Measurements from ENCODE around the gene CACNB3. TPM values are rescaled to one million over a fixed set of nuclear protein-coding genes. Genes with fewer than 3 reads are reported as not detected.
"Not testable (repeated sequence)": the region's sequence is repeated elsewhere in the genome, so short reads cannot be mapped to it uniquely, and the experiment has no call there.

CACNB3 gene
- total RNA-seq, 2 donors from 2014 or later, result 11.8 to 23.8 TPM

DNA sequence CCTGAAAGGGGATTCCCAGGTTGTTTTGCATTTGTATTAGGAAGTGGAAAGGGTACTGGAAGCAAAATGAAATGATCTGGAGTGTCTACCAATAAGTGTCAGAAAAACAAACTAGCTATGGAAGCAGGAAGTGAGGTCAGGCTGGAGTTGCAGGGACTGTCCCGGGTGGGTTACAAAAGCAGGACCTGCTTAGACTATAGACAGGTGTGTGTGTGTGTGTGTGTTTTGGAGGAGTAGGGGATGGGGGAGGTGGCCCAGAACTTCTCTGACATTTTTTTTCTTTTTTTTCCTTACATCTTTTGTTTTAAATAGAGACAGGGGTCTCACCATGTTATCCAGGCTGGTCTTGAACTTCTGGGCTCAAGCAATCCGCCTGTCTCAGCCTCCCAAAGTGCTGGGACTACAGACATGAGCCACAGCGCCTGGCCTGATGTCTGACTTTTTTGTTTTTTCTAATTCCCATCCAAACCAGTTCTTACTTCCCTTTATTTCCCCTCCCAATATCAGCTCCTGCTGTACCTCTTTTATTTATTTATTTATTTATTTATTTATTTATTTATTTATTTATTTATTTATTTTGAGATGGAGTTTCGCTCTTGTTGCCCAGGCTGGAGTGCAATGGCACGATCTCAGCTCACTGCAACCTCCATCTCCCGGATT lies 47.9 kb downstream of the CACNB3 start:
- intact Hi-C loops (cut with DNase I), result no loop called here

DNA sequence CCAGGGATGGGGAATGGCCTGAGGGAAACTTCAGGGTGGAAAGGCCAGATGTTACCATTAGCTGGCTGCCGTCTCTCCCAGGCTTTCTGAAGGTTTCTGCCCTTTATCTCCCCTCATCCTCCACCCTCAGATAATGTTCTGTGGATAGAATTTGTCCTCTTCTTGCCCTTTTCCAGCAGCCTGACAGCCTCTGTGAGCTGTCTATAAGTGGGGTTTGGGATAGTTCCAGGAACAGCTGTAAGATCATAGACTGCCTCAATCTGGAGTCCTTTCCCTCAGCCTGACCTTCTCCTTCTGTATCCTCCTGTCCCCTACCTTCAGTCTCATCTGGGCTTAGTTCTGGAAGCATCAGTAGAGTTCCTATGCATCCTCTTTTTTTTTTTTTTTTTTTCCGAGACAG lies 50.2 kb downstream of the CACNB3 start:
- intact Hi-C loops (cut with DNase I), result no loop called here
- no peak for DNase-seq (ENCODE audit: low spot score)

More for the DNA sequence above, 47.9 kb downstream of the CACNB3 start:
- DNase-seq (ENCODE audit: low spot score), result no peak

DNA sequence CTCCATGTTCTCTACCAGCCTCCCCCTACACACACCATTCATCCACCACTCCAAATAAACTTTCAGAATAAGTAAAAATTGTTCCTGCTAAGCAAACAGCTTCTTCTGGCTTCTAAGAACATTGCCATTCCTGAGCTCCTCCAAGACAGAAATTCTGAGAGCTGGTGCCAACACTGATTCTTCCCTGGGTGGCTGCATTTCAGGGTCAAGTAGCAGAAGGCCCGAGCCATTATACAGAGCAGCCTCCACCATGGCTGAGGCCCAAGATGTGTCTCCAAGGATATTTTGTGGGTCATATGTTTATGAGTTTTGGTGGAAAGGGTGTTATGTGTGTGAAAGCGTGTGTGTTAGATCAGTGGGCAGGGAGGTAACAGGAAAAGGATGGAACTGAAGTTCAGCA lies 50.9 kb downstream of the CACNB3 start:
- intact Hi-C loops (cut with DNase I), result no loop called here

DNA sequence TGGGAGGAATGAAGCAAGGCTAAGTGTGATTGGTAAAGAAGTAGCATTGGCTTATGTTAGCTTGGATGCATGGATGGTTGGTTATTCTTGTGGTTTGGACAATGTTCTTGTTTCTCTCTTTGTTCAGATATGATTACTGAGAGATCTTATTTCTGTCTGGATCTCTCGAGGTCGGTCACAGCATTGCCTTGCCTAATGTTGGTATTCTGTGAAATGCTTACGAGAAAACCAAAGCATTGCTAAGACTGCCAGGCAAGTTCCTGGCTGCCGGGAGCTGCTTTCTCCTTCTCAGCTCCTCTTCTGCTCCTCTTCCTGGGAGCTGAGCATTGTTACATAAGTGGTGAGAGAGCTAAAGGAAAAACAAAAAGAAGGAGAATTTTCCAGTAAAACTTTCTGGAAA lies 54.8 kb downstream of the CACNB3 start:
- intact Hi-C loops (cut with DNase I), result no loop called here
- DNase-seq (ENCODE audit: low spot score), result no peak

More for the DNA sequence above, 50.9 kb downstream of the CACNB3 start:
- DNase-seq (ENCODE audit: low spot score), result no peak

DNA sequence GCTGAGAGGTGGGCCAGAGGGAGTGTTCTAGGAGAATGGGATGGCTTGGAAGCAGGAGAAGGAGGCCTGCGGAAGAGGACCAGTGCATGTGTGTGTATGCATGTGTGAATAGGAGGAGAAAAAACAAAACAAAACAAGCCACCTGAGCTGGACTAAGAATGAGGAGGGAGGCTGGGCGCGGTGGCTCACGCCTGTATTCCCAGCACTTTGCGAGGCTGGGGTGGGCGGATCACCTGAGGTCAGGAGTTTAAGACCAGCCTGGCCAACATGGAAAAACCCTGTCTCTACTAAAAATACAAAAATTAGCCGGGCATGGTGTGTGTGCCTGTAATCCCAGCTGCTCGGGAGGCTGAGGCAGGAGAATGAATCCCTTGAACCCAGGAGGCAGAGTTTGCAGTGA lies 55.2 kb downstream of the CACNB3 start:
- intact Hi-C loops (cut with DNase I); DNase-seq (ENCODE audit: low spot score): not testable (repeated sequence)

DNA sequence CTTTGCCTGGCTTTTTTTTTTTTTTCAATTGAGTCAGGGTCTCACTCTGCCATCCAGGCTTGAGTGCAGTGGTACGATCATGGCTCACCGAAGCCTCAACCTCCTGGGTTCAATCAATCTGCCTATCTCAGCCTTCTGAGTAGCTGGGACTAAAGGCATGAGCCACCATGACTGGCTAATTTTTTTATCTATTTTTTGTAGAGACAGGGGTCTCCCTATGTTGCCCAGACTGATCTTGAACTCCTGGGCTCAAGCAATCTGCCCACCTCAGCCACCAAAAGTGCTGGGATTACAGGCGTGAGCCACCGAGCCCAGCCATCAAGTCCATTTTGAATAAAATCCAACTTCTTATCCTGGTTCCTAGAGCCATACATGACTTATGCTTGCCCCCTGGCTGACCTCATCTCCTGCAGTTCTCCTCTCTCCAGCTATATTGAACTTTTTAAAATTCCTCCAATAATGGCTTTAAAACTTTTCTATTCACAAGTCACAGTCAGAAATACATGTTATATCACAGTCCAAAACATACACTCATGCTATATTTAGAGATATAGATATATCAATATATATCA lies 57.7 kb downstream of the CACNB3 start:
- intact Hi-C loops (cut with DNase I), result no loop called here
- no peak for DNase-seq (ENCODE audit: low spot score)

Small RNA genes within 50 kb of the gene (microRNA-seq; reads per million reads assigned to microRNA genes)
- gene MIR4701 (ENCODE audit: borderline microRNAs expressed in 2 of 2), result 0 to 0.65 reads per million in 2 donors

Other genes starting within 250 kb of the CACNB3 start
- gene LALBA, start 248.4 kb upstream of the CACNB3 start, total RNA-seq, result not detected
- 10 to 100 TPM; 21.1 to 24.0 TPM for gene KANSL2, start 136.3 kb upstream of the CACNB3 start, total RNA-seq
- 10 to 100 TPM; 25.9 to 26.7 TPM for gene CCNT1, start 101.8 kb upstream of the CACNB3 start, total RNA-seq
- 10 to 100 TPM; 31.6 to 39.2 TPM for gene ADCY6, start 29.4 kb upstream of the CACNB3 start, total RNA-seq
- gene DDX23, start 33.7 kb downstream of the CACNB3 start, total RNA-seq, result 10 to 100 TPM; 40.7 to 48.6 TPM
- under 1 TPM; 0.29 to 0.32 TPM for gene RND1, start 47.4 kb downstream of the CACNB3 start, total RNA-seq
- 10 to 100 TPM; 26.9 to 34.2 TPM for gene FKBP11, start 107.0 kb downstream of the CACNB3 start, total RNA-seq
- 100 to 1,000 TPM; 127 to 130 TPM for gene ARF3, start 139.0 kb downstream of the CACNB3 start, total RNA-seq
- gene WNT10B, start 153.2 kb downstream of the CACNB3 start, total RNA-seq, result 1 to 10 TPM in 1 of 2 donors, under 1 TPM in 1; 0.33 to 4.0 TPM
- gene WNT1, start 159.8 kb downstream of the CACNB3 start, total RNA-seq, result not detected
- gene DDN, start 180.9 kb downstream of the CACNB3 start, total RNA-seq, result not detected
- gene PRKAG1, start 200.3 kb downstream of the CACNB3 start, total RNA-seq, result 10 to 100 TPM; 52.2 to 57.3 TPM
- 10 to 100 TPM; 59.5 to 63.3 TPM for gene KMT2D, start 242.3 kb downstream of the CACNB3 start, total RNA-seq